NCI-H1694 treated with DMSO at 0.1 percent for 48 hours (cell line): ENCODE measurements around the gene GNB1.

ENCODE experiments used
- DNase-seq: peaks from one replicate; lab custom pipeline; 2025; lab: John Stamatoyannopoulos, UW

The GNB1 gene

GRCh38 chr1:1922956-1923833 is 32.3 kb upstream of the GNB1 start:
- no peak for DNase-seq

- no peak for DNase-seq
These were observed 31.7 kb upstream of the GNB1 start for GRCh38 chr1:1922702-1922955.

GRCh38 chr1:1921901-1922701 is 31.2 kb upstream of the GNB1 start:
- no peak for DNase-seq

- DNase-seq, result no peak
These were observed 30.6 kb upstream of the GNB1 start for GRCh38 chr1:1921459-1921862.

- no peak for DNase-seq
These were observed 29.9 kb upstream of the GNB1 start for GRCh38 chr1:1920608-1921458.

- DNase-seq, result no peak
These were observed 29.2 kb upstream of the GNB1 start for GRCh38 chr1:1920057-1920607.

- peak; percentile 30 for DNase-seq
These were observed 28.6 kb upstream of the GNB1 start for GRCh38 chr1:1919304-1920056.

- DNase-seq, result no peak
These were observed 28.0 kb upstream of the GNB1 start, which contains the start of gene TMEM52 for GRCh38 chr1:1918901-1919303. TSS of gene TMEM52 (minus strand) at chr1:1919279. CDS start at chr1:1919265, 14 bp downstream.

GRCh38 chr1:1917995-1918900 is 27.4 kb upstream of the GNB1 start:
- no peak for DNase-seq

- DNase-seq, result no peak
These were observed 26.6 kb upstream of the GNB1 start for GRCh38 chr1:1917304-1917976.

- no peak for DNase-seq
These were observed 26.0 kb upstream of the GNB1 start for GRCh38 chr1:1916851-1917251.

GRCh38 chr1:1915911-1916840 is 25.3 kb upstream of the GNB1 start:
- DNase-seq, result no peak

- DNase-seq, result no peak
These were observed 24.2 kb upstream of the GNB1 start, which contains the start of gene CALML6 for GRCh38 chr1:1914971-1915692. TSS of gene CALML6 (plus strand) at chr1:1915260. CDS start at chr1:1915281, 21 bp downstream.

GRCh38 chr1:1914101-1914970 is 23.4 kb upstream of the GNB1 start:
- DNase-seq, result no peak

GRCh38 chr1:1911350-1912041 is 20.6 kb upstream of the GNB1 start:
- no peak for DNase-seq

GRCh38 chr1:1910651-1911331 is 19.9 kb upstream of the GNB1 start:
- DNase-seq, result no peak
